ENCODE data around the gene INSYN2B. TPM values are rescaled to one million over a fixed set of nuclear protein-coding genes. Genes with fewer than 3 reads are reported as not detected.

Gene INSYN2B
- total RNA-seq, 1 experiment from 2014 or later: 10.8 TPM

DNA sequence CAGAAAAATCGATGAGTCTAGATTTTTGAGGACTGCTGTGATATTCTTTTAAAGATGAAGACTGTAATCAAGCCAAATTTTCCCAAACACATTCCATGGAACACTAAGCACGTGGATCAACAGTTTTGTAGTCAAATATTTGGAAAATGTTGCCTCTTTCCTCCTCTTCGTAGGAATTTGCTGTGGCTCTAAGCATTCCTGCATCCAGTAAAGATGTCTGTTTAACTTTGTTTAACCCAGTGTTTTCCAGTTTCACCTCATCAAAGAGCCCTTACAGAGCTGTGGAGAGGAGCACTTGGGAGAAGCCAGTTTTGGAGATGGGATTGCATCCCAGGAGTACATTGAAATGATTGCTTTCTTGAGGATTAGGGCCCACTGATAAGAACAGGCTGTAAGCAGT is 58.9 kb downstream of the INSYN2B start:
- no peak for DNase-seq (ENCODE audit: low spot score)
- H3K9me3 ChIP-seq (ENCODE audit: low read depth, low read length, poor library complexity, severe bottlenecking): no peaks in the 10 kb centered on the region
- CTCF ChIA-PET: no interaction called here
- TF ChIP-seq EZH2 (IDR thresholded peaks at IDR 0.05; ENCODE audit: borderline replicate concordance, low read depth, low read length, poor library complexity, severe bottlenecking): no peak
- TF ChIP-seq, protein P1, sequence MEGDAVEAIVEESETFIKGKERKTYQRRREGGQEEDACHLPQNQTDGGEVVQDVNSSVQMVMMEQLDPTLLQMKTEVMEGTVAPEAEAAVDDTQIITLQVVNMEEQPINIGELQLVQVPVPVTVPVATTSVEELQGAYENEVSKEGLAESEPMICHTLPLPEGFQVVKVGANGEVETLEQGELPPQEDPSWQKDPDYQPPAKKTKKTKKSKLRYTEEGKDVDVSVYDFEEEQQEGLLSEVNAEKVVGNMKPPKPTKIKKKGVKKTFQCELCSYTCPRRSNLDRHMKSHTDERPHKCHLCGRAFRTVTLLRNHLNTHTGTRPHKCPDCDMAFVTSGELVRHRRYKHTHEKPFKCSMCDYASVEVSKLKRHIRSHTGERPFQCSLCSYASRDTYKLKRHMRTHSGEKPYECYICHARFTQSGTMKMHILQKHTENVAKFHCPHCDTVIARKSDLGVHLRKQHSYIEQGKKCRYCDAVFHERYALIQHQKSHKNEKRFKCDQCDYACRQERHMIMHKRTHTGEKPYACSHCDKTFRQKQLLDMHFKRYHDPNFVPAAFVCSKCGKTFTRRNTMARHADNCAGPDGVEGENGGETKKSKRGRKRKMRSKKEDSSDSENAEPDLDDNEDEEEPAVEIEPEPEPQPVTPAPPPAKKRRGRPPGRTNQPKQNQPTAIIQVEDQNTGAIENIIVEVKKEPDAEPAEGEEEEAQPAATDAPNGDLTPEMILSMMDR (conservative IDR thresholded peaks at IDR 0.05; ENCODE audit: low read depth, low read length): no peak
- POLR2A ChIA-PET (ENCODE audit: low non-redundant PET): interaction anchor here (0.6 kb wide), 1 partner anchor 8 kb away, joined by 6 read pairs; no protein-coding TSS in a partner anchor
- no peaks in the 10 kb centered on the region for H3K36me3 ChIP-seq (ENCODE audit: insufficient read depth, low read length, poor library complexity, severe bottlenecking)
- H3K27me3 ChIP-seq (replicated peaks; ENCODE audit: insufficient read depth, low read depth, low read length, poor library complexity): no peaks in the 10 kb centered on the region
- no TSS peak for BruUV-seq (replicated peaks)
- peaks cover 11% of the 10 kb centered on the region for H3K4me1 ChIP-seq (ENCODE audit: insufficient read depth, low read length, poor library complexity, severe bottlenecking)
- no peak overlapping the region for H3K4me3 ChIP-seq (ENCODE audit: low read depth, low read length, poor library complexity, severe bottlenecking)
- intact Hi-C loops (cut with micrococcal nuclease; ENCODE audit: unreplicated experiment): no loop called here
- H3K27ac ChIP-seq (ENCODE audit: low read depth, low read length, poor library complexity, severe bottlenecking): no peak overlapping the region

DNA sequence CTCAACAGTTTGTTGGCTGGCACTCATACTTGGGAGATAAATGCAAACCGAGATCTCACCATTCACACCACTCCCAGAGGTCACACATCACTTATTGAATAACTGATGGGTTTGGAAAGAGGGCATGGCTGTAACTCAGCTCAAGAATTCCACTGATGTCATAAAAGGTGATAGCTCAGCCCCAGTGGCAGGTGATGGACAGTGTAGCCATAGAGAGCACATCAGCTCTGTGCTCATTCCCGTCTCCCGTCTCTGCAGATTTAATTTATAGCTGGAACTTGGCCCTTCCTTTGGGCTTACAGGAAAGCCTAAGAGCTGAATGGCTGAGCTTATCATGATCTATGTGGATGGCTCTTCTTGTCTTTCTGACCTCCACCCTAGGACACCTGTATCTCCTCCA is 59.8 kb downstream of the INSYN2B start:
- no peaks in the 10 kb centered on the region for H3K36me3 ChIP-seq (ENCODE audit: insufficient read depth, low read length, poor library complexity, severe bottlenecking)
- BruUV-seq (replicated peaks): no TSS peak
- no peak for DNase-seq (ENCODE audit: low spot score)
- ChIA-PET POLR2A (ENCODE audit: low non-redundant PET) (no interaction called here), CTCF (no interaction called here)
- H3K9me3 ChIP-seq (ENCODE audit: low read depth, low read length, poor library complexity, severe bottlenecking): no peaks in the 10 kb centered on the region
- no peak overlapping the region for H3K27ac ChIP-seq (ENCODE audit: low read depth, low read length, poor library complexity, severe bottlenecking)
- H3K27me3 ChIP-seq (replicated peaks; ENCODE audit: insufficient read depth, low read depth, low read length, poor library complexity): no peaks in the 10 kb centered on the region
- TF ChIP-seq, protein P1 (conservative IDR thresholded peaks at IDR 0.05; ENCODE audit: low read depth, low read length): no peak
- no peak for TF ChIP-seq EZH2 (IDR thresholded peaks at IDR 0.05; ENCODE audit: borderline replicate concordance, low read depth, low read length, poor library complexity, severe bottlenecking)
- no peak overlapping the region for H3K4me3 ChIP-seq (ENCODE audit: low read depth, low read length, poor library complexity, severe bottlenecking)
- peaks cover 11% of the 10 kb centered on the region for H3K4me1 ChIP-seq (ENCODE audit: insufficient read depth, low read length, poor library complexity, severe bottlenecking)
- intact Hi-C loops (cut with micrococcal nuclease; ENCODE audit: unreplicated experiment): no loop called here

DNA sequence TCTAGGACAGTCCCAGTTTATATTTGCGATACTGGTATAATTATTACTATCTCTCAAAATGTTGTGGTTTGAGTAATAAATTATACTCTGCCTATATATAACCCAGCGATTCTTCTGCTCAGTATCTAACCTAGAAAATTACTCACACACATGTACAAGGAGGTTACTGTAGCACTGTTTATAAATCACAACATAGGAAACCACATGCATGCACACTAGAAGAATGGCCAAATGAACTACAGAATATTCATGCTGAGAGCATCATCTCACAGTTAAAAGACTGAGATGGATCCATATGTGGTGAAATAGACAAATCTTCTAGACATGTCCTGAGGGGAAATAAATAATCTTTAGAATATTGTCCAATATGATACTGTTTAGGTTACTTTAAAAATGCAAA is 62.1 kb downstream of the INSYN2B start:
- no peak for DNase-seq (ENCODE audit: low spot score)
- intact Hi-C loops (cut with micrococcal nuclease; ENCODE audit: unreplicated experiment): no loop called here
- ChIA-PET CTCF (no interaction called here), POLR2A (ENCODE audit: low non-redundant PET) (no interaction called here)
- Histone ChIP-seq H3K27ac (ENCODE audit: low read depth, low read length, poor library complexity, severe bottlenecking) (no peak overlapping the region), H3K4me3 (ENCODE audit: low read depth, low read length, poor library complexity, severe bottlenecking) (no peak overlapping the region), H3K9me3 (ENCODE audit: low read depth, low read length, poor library complexity, severe bottlenecking) (no peaks in the 10 kb centered on the region), H3K27me3 (replicated peaks; ENCODE audit: insufficient read depth, low read depth, low read length, poor library complexity) (no peaks in the 10 kb centered on the region), H3K36me3 (ENCODE audit: insufficient read depth, low read length, poor library complexity, severe bottlenecking) (no peaks in the 10 kb centered on the region), H3K4me1 (ENCODE audit: insufficient read depth, low read length, poor library complexity, severe bottlenecking) (peaks cover 6% of the 10 kb centered on the region)
- TF ChIP-seq EZH2 (IDR thresholded peaks at IDR 0.05; ENCODE audit: borderline replicate concordance, low read depth, low read length, poor library complexity, severe bottlenecking): no peak
- TF ChIP-seq, protein P1 (conservative IDR thresholded peaks at IDR 0.05; ENCODE audit: low read depth, low read length): no peak
- BruUV-seq (replicated peaks): no TSS peak

Data from A673 (cell line).